Muscle layer of duodenum (tissue), 2 donors: ENCODE measurements around the gene GPD1L.

ENCODE experiments used
- H3K27ac ChIP-seq: one replicate; pipeline ENCODE4 v1.7.0; 2013; ENCODE audit warnings: mild to moderate bottlenecking, low read length
- H3K27me3 ChIP-seq: one replicate; pipeline ENCODE4 v1.7.0; 2013; ENCODE audit warnings: low read depth, mild to moderate bottlenecking, control low read depth, low read length
- H3K36me3 ChIP-seq, 2 donors: one replicate each; pipeline ENCODE4 v1.7.0; 2013; ENCODE audit warnings: low read length in 2 of 2, control low read depth in 1 of 2, mild to moderate bottlenecking in 1 of 2; ENCODE audit not compliant: insufficient read depth in 2 of 2, control insufficient read depth in 1 of 2
- H3K4me1 ChIP-seq, 2 donors: one replicate each; pipeline ENCODE4 v1.7.0; 2013; ENCODE audit warnings: low read length in 2 of 2, mild to moderate bottlenecking in 2 of 2, control low read depth in 1 of 2, moderate library complexity in 1 of 2; ENCODE audit not compliant: insufficient read depth in 2 of 2, control insufficient read depth in 1 of 2
- H3K4me3 ChIP-seq, 2 donors: one replicate each; pipeline ENCODE4 v1.7.0; 2013; ENCODE audit warnings: low read length in 2 of 2, low read depth in 1 of 2, mild to moderate bottlenecking in 1 of 2
- H3K9me3 ChIP-seq, 2 donors: one replicate each; pipeline ENCODE4 v1.7.0; 2013; ENCODE audit warnings: low read length in 2 of 2, control low read depth in 1 of 2, mild to moderate bottlenecking in 1 of 2; ENCODE audit not compliant: control insufficient read depth in 1 of 2
- donor health status: healthy.

Gene GPD1L

DNA sequence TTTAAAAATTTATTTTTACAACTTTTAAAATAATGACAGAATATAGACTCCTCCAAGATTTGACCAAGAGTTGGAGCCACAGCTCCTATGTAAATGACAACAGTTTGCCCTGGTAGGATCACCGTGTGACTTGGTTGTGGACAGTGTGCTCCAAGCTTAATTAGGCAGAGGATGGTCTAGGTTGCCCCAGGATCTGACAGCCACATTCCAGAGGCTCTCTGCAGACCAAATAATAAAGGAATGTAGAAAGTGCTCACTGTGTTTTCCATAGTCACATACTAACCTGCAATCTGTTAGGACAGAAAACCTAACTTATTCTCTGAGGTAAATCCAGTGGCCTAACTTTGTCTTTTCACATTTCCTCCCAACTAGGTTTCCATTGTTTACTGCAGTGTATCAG is 59.0 kb downstream of the GPD1L start:
- Histone ChIP-seq H3K27me3 (no peaks in the 10 kb centered on the region), H3K27ac (no peak overlapping the region), H3K4me3 (no peak overlapping the region), H3K4me1 (no peaks in the 10 kb centered on the region), H3K36me3 (peaks cover 30 to 36% of the 10 kb centered on the region in 2 donors), H3K9me3 (no peaks in the 10 kb centered on the region)

DNA sequence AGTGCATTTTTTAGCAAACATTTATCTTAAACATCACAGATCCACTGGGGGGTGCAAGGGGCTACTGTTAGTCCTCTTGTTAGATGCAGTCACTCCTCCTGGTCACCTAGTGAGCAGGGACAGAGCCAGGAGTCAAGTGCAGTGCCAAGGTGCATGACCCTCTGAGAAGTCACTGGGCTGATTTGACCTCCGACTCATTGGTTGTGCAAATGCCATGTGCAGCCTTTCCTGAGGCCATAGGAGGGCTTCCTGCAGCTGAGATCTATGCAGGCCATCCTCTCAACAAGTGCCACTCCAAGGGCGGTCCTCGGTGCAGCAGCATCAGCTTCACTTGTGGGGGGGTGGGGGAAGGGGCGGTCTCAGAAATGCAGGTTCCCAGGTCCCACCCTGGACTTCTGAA is 60.2 kb downstream of the GPD1L start:
- H3K27me3 ChIP-seq, result no peaks in the 10 kb centered on the region
- H3K27ac ChIP-seq, result no peak overlapping the region
- no peaks in the 10 kb centered on the region for H3K4me1 ChIP-seq
- H3K4me3 ChIP-seq, result no peak overlapping the region
- H3K9me3 ChIP-seq, result peaks cover 0 to 5% of the 10 kb centered on the region in 2 donors
- peaks cover 26 to 36% of the 10 kb centered on the region in 2 donors for H3K36me3 ChIP-seq

DNA sequence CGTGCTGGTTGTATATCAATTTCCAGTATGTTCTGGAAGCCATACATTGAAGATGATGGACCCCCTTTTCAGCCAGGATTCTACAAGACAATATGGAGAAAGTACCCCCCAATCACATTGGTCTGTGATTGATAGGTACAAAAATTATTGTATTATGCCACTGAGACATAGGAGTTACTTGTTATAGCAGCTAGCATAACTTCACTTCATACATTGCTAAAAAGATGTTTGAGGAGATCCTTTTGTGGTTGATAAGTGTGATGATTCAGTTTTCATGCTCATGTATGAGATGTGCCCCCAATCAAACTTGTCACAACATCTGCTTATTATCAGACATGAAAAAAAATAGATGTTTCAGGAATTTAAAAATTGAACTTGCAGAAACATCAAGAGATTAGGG is 66.0 kb downstream of the GPD1L start:
- H3K36me3 ChIP-seq, result peaks cover 0 to 4% of the 10 kb centered on the region in 2 donors
- H3K27ac ChIP-seq, result no peak overlapping the region
- H3K4me1 ChIP-seq, result peaks cover 0 to under 1% of the 10 kb centered on the region in 2 donors
- H3K4me3 ChIP-seq, result no peak overlapping the region
- no peaks in the 10 kb centered on the region for H3K27me3 ChIP-seq
- H3K9me3 ChIP-seq, result peaks cover 0 to 11% of the 10 kb centered on the region in 2 donors

GRCh38 chr3:32175607-32176197 is 69.3 kb downstream of the GPD1L start:
- Histone ChIP-seq H3K27ac (no peak overlapping the region), H3K9me3 (peaks cover 0 to 11% of the 10 kb centered on the region in 2 donors), H3K4me3 (no peak overlapping the region), H3K4me1 (peaks cover 3 to 7% of the 10 kb centered on the region in 2 donors), H3K27me3 (no peaks in the 10 kb centered on the region), H3K36me3 (no peaks in the 10 kb centered on the region)

- Histone ChIP-seq H3K4me1 (peaks cover 3 to 7% of the 10 kb centered on the region in 2 donors), H3K36me3 (no peaks in the 10 kb centered on the region), H3K27ac (no peak overlapping the region), H3K4me3 (no peak overlapping the region), H3K27me3 (no peaks in the 10 kb centered on the region), H3K9me3 (peaks cover 0 to 2% of the 10 kb centered on the region in 2 donors)
These were observed 70.7 kb downstream of the GPD1L start for GRCh38 chr3:32176989-32177701.

DNA sequence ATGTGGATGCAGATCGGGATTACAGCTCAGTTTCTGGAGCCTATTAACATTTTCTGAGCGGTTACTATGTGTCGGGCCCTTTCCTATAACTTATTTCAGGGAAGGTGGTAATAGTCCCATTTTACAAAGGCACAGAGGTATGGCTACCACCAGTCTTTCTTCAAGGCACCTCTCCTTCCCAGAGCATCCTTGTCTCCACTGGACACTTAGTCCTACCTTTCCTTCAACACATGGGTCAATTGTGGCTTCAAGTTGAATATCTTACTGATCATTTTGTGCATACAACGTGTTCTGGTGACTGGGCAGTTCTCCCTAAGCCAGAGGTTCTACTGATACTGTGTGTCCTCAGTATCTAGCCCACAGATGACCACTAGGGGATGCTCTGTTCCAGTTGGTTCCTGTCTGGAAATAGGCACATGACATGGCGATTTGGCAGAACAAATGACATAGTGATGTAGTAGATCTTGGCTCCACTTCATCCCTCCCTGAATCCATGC is 71.3 kb downstream of the GPD1L start:
- H3K9me3 ChIP-seq, result no peaks in the 10 kb centered on the region
- peaks cover 3 to 7% of the 10 kb centered on the region in 2 donors for H3K4me1 ChIP-seq
- no peaks in the 10 kb centered on the region for H3K36me3 ChIP-seq
- H3K27me3 ChIP-seq, result no peaks in the 10 kb centered on the region
- H3K4me3 ChIP-seq, result no peak overlapping the region
- H3K27ac ChIP-seq, result no peak overlapping the region

DNA sequence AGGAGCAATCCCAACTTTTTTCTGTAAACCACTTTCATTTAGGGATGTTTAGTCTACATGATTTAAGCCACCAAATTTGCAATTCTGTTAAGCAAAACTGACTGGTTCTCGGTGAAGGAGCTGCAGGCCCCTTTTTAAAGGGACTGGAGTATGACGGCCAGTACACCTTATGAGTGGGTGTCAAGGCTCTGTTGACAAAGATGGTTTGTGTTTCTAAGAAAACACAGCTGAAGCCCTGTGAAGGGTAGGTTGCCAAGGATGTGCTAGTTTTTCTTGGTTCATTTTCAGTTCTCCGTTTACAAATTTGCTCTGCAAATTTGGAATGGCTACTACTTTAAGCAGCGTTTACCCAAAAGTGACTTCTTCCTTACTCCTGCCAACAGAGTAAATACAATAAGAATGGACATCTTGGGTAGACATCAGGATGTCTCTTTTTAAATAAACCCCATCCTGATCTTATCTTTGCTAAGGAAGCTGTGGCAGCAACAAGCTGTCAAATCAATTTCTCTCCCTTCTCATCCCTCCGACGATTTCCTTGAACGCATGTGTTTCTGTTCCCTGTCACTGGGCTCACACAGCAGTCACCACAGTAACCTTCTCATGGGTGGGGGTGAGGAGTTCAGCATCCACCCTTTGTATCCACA is 73.8 kb downstream of the GPD1L start:
- Histone ChIP-seq H3K9me3 (no peaks in the 10 kb centered on the region), H3K36me3 (no peaks in the 10 kb centered on the region), H3K27me3 (no peaks in the 10 kb centered on the region), H3K4me1 (peaks cover 3 to 7% of the 10 kb centered on the region in 2 donors), H3K27ac (no peak overlapping the region), H3K4me3 (no peak overlapping the region)

GRCh38 chr3:32181365-32181764 is 74.9 kb downstream of the GPD1L start:
- Histone ChIP-seq H3K4me3 (no peak overlapping the region), H3K9me3 (no peaks in the 10 kb centered on the region), H3K4me1 (peaks cover 3 to 7% of the 10 kb centered on the region in 2 donors), H3K27me3 (no peaks in the 10 kb centered on the region), H3K36me3 (no peaks in the 10 kb centered on the region), H3K27ac (no peak overlapping the region)

DNA sequence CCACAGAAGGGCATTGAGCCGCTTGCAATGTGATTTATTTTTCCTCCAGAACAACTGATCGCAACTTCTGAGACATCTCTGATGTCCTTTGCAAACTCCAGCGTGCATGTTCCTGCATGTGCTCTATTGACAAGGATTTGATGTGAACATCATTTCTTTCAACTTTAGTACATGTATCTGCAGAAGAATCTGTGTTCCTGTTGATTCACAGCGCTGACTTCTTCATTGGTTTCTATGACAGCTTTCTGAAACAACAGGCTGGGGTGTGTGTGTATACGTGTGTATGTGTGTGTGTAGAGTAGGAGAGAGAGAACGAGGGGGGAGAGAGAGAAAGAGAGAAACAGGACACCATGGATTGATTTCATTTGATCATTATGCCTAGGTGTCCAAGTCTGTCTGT is 75.4 kb downstream of the GPD1L start:
- peaks cover 3 to 7% of the 10 kb centered on the region in 2 donors for H3K4me1 ChIP-seq
- H3K27ac ChIP-seq, result no peak overlapping the region
- H3K4me3 ChIP-seq, result no peak overlapping the region
- H3K27me3 ChIP-seq, result no peaks in the 10 kb centered on the region
- no peaks in the 10 kb centered on the region for H3K36me3 ChIP-seq
- H3K9me3 ChIP-seq, result no peaks in the 10 kb centered on the region

DNA sequence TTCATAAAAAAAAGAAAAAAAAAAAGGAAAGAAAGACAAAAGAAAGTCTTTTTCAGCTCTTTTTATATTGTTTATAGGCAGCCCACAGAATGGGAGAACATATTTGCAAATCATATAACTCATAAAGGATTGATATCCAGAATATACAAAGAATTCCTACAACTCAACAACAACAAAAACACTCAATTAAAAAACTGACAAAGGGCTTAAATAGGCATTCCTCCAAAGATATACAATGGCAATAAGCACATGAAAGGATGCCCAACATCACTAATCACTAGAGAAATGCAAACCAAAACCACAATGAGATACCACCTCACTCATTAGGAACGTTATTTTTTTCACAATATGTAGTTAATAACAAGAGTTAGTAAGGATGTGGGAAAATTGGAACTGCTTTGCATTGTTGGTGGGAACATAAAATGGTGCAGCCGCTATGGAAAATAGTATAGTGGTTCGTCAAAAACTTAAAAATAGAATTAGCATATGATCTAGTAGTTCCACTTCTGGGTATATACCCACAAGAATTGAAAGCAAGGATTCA is 77.8 kb downstream of the GPD1L start:
- Histone ChIP-seq H3K36me3 (no peaks in the 10 kb centered on the region), H3K4me3 (no peak overlapping the region), H3K27ac (no peak overlapping the region), H3K27me3 (no peaks in the 10 kb centered on the region), H3K4me1 (peaks cover 0 to 3% of the 10 kb centered on the region in 2 donors), H3K9me3 (no peaks in the 10 kb centered on the region)

GRCh38 chr3:32186097-32186496 is 79.7 kb downstream of the GPD1L start:
- H3K27ac ChIP-seq, result no peak overlapping the region
- no peaks in the 10 kb centered on the region for H3K9me3 ChIP-seq
- no peaks in the 10 kb centered on the region for H3K27me3 ChIP-seq
- H3K36me3 ChIP-seq, result no peaks in the 10 kb centered on the region
- H3K4me1 ChIP-seq, result no peaks in the 10 kb centered on the region
- H3K4me3 ChIP-seq, result no peak overlapping the region
